Measurements from ENCODE around the gene CROCC2. TPM values are rescaled to one million over a fixed set of nuclear protein-coding genes. Genes with fewer than 3 reads are reported as not detected.
A peak's percentile ranks its signal among the peaks of the same experiment; 100 is the strongest.

The CROCC2 gene
- polyA plus RNA-seq, 1 donor from 2014 or later = not detected

DNA sequence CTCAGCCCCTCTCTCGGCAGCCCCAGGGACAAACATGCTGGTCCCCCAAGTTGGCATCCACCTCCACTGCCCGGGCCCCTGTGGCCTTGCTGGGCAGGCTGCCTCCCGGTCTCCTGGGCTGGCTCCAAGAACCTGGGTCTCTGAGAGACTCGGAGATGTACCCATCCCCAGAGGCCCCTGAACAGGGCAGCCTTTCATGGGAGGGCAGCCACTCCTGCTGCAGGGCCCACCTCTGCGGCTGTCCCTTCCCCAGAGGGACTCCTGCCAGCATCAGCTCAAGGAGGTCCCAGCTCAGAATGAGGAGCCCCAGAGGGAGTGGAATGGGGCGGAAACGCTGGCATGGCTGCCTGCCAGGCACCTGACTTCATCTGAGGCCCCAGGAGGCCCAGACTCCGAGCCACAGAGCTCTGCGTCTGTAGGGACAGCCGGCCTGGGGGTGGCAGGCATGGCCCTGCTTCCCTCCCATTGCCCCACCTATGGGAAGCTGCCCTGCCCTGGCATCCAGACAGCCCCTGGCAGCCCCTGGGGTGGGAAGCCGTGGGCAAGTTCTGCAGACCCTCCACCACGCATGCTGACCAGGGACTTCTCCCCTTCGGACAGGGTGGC is 857 bp upstream of the CROCC2 start:
- Mint-ChIP-seq H3K27me3 (peaks cover under 1% of the 10 kb centered on the region), H3K36me3 (no peaks in the 10 kb centered on the region), H3K27ac (no peak overlapping the region), H3K4me3 (no peak overlapping the region), H3K9me3 (no peaks in the 10 kb centered on the region), H3K4me1 (peaks cover 0 to under 1% (median 0%) of the 10 kb centered on the region in 3 donors)

GRCh38 chr2:240906911-240907590 is 915 bp downstream of the CROCC2 start:
- H3K9me3 Mint-ChIP-seq = no peaks in the 10 kb centered on the region
- no peak overlapping the region for H3K4me3 Mint-ChIP-seq
- H3K27me3 Mint-ChIP-seq = peaks cover 6% of the 10 kb centered on the region
- H3K4me1 Mint-ChIP-seq = peaks cover 0 to 5% (median 1%) of the 10 kb centered on the region in 3 donors
- no peak overlapping the region for H3K27ac Mint-ChIP-seq
- H3K36me3 Mint-ChIP-seq = no peaks in the 10 kb centered on the region

GRCh38 chr2:240909216-240909974 is 3.3 kb downstream of the CROCC2 start:
- H3K9me3 Mint-ChIP-seq = no peaks in the 10 kb centered on the region
- no peak overlapping the region for H3K4me3 Mint-ChIP-seq

DNA sequence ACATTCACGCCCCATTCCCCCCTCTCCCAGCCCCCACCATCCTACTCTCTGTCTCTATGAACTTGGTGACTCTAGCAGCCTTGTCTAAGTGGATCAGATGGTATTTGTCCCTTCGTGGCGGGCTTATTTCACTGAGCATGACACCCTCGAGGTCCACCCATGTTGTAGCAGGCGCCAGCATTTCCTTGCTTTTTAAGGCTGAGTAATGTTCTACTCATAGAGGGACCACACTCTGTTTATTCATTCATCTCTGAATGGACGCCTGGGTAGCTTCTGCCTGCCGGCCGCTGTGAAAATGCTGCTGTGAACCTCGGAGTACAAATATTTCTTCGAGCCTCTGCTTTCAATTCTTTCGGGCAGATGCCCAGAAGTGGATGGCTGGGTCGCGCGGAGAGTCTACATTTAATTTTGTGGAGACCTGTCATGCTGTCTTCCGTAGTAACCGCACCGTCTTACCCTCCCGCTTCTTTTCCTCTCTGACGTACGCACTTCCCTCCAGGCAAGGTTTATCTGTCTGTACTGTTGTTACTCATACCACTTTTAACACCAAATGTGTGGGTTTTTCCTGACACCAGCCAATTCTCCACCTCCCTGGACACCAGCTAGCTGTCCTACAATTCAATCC is 5.6 kb downstream of the CROCC2 start:
- Mint-ChIP-seq H3K4me1 (peaks cover 1 to 5% (median 1%) of the 10 kb centered on the region in 3 donors), H3K36me3 (no peaks in the 10 kb centered on the region), H3K4me3 (no peak overlapping the region), H3K9me3 (no peaks in the 10 kb centered on the region), H3K27me3 (peaks cover 19% of the 10 kb centered on the region), H3K27ac (no peak overlapping the region)

More at GRCh38 chr2:240909216-240909974, 3.3 kb downstream of the CROCC2 start:
- H3K4me1 Mint-ChIP-seq = peaks cover 0 to 5% (median 1%) of the 10 kb centered on the region in 3 donors
- peaks cover 13% of the 10 kb centered on the region for H3K27me3 Mint-ChIP-seq
- H3K36me3 Mint-ChIP-seq = no peaks in the 10 kb centered on the region
- H3K27ac Mint-ChIP-seq = no peak overlapping the region

DNA sequence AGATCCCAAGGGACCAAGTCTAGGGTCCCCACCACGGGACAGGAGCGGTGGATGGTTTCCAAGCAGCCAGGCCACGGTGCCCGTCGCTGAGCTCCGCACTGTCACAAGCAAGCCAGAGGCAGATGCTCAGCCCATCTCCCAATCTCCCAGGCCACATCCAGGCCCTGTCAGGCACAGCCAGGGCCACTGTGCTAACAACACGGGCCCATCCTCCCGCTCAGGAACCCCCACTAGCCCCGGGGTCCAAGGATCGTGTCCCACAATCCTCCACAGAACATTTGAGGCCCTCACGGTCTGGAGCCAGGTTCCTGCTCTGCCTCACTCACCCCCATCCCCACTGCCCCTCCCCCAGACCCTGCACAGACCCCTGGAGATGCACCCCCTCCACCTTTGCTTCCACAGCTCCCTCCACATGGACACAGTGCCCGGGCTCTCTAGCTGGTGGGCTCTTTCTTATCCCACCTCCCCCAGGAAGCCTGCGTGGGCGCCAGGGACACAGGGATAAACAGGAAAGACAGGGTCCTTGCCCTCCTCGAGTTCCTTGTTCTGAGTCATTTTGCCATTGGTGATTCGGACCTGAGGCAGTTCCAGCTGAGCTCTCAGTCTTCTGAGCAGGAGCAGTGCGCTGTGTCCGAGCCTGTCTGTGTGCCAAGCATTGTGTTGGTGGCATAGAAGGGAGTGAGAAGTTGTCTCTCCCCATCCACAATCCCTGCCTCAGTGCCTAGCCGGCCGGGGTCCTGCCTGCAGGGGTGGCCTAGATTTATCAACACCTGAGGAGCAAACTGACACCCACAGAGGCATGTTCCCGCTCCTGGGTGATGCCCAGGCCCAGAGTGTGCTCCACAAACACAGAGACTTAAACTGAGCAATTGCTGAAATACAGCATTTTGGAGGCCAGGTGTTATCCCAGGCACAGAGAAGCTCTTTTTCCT is 7.0 kb downstream of the CROCC2 start:
- H3K36me3 Mint-ChIP-seq = no peaks in the 10 kb centered on the region
- no peak overlapping the region for H3K27ac Mint-ChIP-seq
- peaks cover 1 to 5% (median 1%) of the 10 kb centered on the region in 3 donors for H3K4me1 Mint-ChIP-seq
- H3K4me3 Mint-ChIP-seq = no peak overlapping the region
- peaks cover 23% of the 10 kb centered on the region for H3K27me3 Mint-ChIP-seq
- no peaks in the 10 kb centered on the region for H3K9me3 Mint-ChIP-seq

- H3K4me1 Mint-ChIP-seq = peaks cover 1 to 5% (median 1%) of the 10 kb centered on the region in 3 donors
- peaks cover 23% of the 10 kb centered on the region for H3K27me3 Mint-ChIP-seq
- H3K27ac Mint-ChIP-seq = no peak overlapping the region
- H3K36me3 Mint-ChIP-seq = no peaks in the 10 kb centered on the region
- no peaks in the 10 kb centered on the region for H3K9me3 Mint-ChIP-seq
- H3K4me3 Mint-ChIP-seq = no peak overlapping the region
Observed at GRCh38 chr2:240913810-240914644, 7.9 kb downstream of the CROCC2 start.

DNA sequence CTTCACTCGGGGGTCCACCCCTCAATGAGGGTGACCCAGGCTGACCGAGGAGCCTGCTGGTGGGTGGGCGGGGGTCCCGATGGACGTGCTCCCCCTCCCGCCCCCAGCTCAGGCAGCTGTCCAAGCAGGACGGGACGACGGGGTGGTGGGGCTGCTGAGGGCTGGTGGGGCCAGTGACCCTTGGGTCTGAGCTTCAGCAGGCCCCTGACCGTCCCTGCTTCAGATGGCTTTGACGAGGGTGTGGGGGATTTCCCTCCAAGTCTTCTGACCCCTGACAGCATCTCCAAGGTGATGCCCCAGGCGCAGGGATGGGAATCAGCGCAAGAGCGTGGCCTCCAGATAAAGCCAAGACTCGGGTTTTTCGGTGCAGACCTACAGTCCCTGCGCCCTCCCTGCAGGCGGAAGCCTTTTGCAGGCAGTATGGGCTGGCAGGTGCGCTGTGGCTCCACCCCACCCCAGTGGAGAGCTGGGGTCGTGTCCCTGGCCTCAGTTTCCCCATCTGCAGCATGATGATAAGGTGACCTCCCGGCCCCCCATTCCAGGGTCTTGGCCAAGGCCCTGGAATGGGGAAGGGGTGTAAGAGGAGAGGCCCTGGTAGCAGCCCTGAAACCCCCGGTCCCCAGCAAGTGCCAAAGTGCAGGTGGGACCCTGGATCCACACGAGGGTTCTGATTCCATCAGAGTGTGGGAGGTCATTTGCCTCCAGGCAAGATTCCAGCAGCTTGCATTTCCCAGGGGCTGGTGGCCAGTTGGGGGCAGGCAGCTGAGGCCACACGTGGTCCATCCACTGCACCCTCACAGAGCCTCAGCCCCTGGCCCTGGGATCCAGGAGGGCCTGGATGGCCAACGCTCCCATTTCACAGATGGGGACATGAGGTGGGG is 8.7 kb downstream of the CROCC2 start:
- Mint-ChIP-seq H3K27ac (no peak overlapping the region), H3K36me3 (no peaks in the 10 kb centered on the region), H3K4me1 (peaks cover 1 to 5% (median 1%) of the 10 kb centered on the region in 3 donors), H3K9me3 (no peaks in the 10 kb centered on the region), H3K27me3 (peaks cover 23% of the 10 kb centered on the region), H3K4me3 (peak overlapping the region in 1 of 4 donors; percentile 75)

- Mint-ChIP-seq H3K9me3 (no peaks in the 10 kb centered on the region), H3K27ac (no peak overlapping the region), H3K36me3 (no peaks in the 10 kb centered on the region), H3K4me1 (peaks cover 0 to 1% (median 1%) of the 10 kb centered on the region in 3 donors), H3K27me3 (peaks cover 20% of the 10 kb centered on the region), H3K4me3 (peak overlapping the region in 2 of 4 donors; percentile 39 to 75)
Observed at GRCh38 chr2:240915526-240916341, 9.6 kb downstream of the CROCC2 start.

DNA sequence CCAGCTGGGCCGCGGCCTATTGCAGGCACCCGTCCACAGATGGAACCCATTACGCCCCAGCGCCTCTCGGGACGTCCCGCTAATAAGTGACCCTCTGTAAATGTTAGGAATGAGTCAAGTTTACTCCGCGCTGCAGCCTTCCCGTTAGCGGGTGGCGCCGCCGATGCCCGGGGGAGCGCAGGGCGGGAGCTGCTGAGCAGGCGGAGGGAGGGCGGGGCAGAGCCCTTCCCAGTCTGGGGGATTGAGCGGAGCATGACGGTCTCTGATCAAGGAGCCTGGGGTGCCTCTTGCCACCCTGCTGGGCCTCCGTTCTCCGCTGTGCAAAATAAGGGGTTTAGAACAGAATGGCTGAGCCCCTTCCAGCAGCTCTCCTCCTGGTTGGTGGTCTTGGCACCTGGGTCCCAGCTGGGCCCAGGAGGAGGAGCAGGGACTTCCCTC is 10.5 kb downstream of the CROCC2 start:
- Mint-ChIP-seq H3K9me3 (no peaks in the 10 kb centered on the region), H3K27me3 (peaks cover 20% of the 10 kb centered on the region), H3K27ac (no peak overlapping the region), H3K4me3 (peak overlapping the region in 2 of 4 donors; percentile 21 to 83), H3K36me3 (no peaks in the 10 kb centered on the region), H3K4me1 (peaks cover 0 to 1% (median 1%) of the 10 kb centered on the region in 3 donors)

- Mint-ChIP-seq H3K27ac (no peak overlapping the region), H3K36me3 (no peaks in the 10 kb centered on the region), H3K4me1 (peaks cover 0 to 1% (median 0%) of the 10 kb centered on the region in 3 donors), H3K9me3 (no peaks in the 10 kb centered on the region), H3K27me3 (peaks cover 16% of the 10 kb centered on the region), H3K4me3 (peak overlapping the region in 1 of 4 donors; percentile 83)
Observed at GRCh38 chr2:240917009-240917683, 11.0 kb downstream of the CROCC2 start.

DNA sequence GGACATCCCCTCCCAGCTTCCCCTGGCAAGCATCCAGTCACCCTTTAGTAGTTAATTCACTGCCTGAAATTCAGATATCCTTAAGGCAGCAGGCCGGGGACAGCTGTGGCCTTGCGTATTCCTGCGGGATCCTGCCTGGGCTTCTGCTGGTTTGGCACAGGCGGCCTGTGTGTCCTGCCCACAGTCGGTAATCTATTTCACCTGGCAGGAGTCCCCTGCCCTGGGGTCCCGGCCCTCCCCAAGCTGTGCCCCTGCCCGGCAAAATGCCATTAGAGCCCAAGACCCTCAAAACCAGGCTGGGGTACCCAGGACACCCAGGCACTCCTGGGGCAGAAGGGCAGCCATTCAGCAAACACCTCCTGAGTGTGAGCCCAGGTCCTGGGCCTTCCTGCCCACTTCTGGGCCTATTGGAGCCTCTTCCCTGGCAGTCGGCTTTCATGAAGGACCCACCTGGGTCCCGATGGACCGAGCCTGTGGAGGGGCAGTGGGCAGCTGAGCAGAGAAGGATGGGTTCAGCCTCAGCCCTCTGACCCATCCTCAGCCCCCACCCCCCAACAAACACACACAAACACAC is 11.6 kb downstream of the CROCC2 start:
- peak overlapping the region in 1 of 4 donors; percentile 23 for H3K4me3 Mint-ChIP-seq
- peaks cover 0 to 1% (median 0%) of the 10 kb centered on the region in 3 donors for H3K4me1 Mint-ChIP-seq
- no peaks in the 10 kb centered on the region for H3K9me3 Mint-ChIP-seq
- H3K27ac Mint-ChIP-seq = no peak overlapping the region
- H3K27me3 Mint-ChIP-seq = peaks cover 14% of the 10 kb centered on the region
- no peaks in the 10 kb centered on the region for H3K36me3 Mint-ChIP-seq

All from IgD-negative memory B cell (primary cell).